Keratinocyte (primary cell): Measurements from ENCODE around the gene MMP2. TPM values are rescaled to one million over a fixed set of nuclear protein-coding genes. Genes with fewer than 3 reads are reported as not detected.

ENCODE experiments used
- DNase-seq: peaks from one replicate; pipeline ENCODE4 v3.0.0-alpha.2; 2011; ENCODE audit warnings: low read depth, missing footprints, low spot score
- FAIRE-seq: peaks from 2 replicates; lab custom pipeline; 2011; peaks lifted over from hg19 to GRCh38; lab: Jason Lieb, UNC
- H2AFZ ChIP-seq: 2 replicates; pipeline ENCODE4 v1.6.0; 2012; ENCODE audit warnings: low read length, control low read depth, inconsistent platforms; ENCODE audit not compliant: control insufficient read depth
- H3K27ac ChIP-seq: 2 replicates; pipeline ENCODE4 v1.5.1; 2011; ENCODE audit warnings: low read length; ENCODE audit not compliant: control insufficient read depth, insufficient read depth
- H3K27me3 ChIP-seq: 3 replicates; pipeline ENCODE4 v1.6.0; 2011; ENCODE audit warnings: low read length; ENCODE audit not compliant: control insufficient read depth, insufficient read depth; ENCODE audit errors: extremely low read depth
- H3K36me3 ChIP-seq, 2 experiments: 2 replicates in 1 of 2; 3 replicates in 1 of 2; pipeline ENCODE4 v1.5.1; 2011; ENCODE audit warnings: low read length in 2 of 2, mild to moderate bottlenecking in 1 of 2; ENCODE audit not compliant: control insufficient read depth in 2 of 2, insufficient read depth in 2 of 2; ENCODE audit errors: extremely low read depth in 1 of 2
- H3K4me1 ChIP-seq: 3 replicates; pipeline ENCODE4 v1.5.1; 2011; ENCODE audit warnings: low read length; ENCODE audit not compliant: control insufficient read depth, insufficient read depth; ENCODE audit errors: extremely low read depth
- H3K4me2 ChIP-seq: 3 replicates; pipeline ENCODE4 v1.6.0; 2011; ENCODE audit warnings: low read depth, low read length; ENCODE audit not compliant: control insufficient read depth, insufficient read depth; ENCODE audit errors: extremely low read depth
- H3K4me3 ChIP-seq, 3 experiments: fragments of 200-600 bp in 1 of 3; sonication (generic) in 1 of 3; 2 replicates in 2 of 3; 3 replicates in 1 of 3; pipeline ENCODE4 v1.5.1; 2011 to 2016; ENCODE audit warnings: low read length in 3 of 3, mild to moderate bottlenecking in 3 of 3, control low read depth in 2 of 3, inconsistent platforms in 1 of 3, low read depth in 1 of 3, mixed read lengths in 1 of 3, mixed run types in 1 of 3, moderate library complexity in 1 of 3; ENCODE audit not compliant: control insufficient read depth in 2 of 3, insufficient read depth in 2 of 3; ENCODE audit errors: extremely low read depth in 1 of 3
- H3K79me2 ChIP-seq: 2 replicates; pipeline ENCODE4 v1.6.0; 2012; ENCODE audit warnings: low read length; ENCODE audit not compliant: control insufficient read depth, insufficient read depth
- H3K9ac ChIP-seq: 3 replicates; pipeline ENCODE4 v1.6.0; 2011; ENCODE audit warnings: low read length; ENCODE audit not compliant: control insufficient read depth, insufficient read depth; ENCODE audit errors: extremely low read depth
- H3K9me1 ChIP-seq: 3 replicates; pipeline ENCODE4 v1.6.0; 2011; ENCODE audit warnings: low read length; ENCODE audit not compliant: control insufficient read depth, insufficient read depth; ENCODE audit errors: extremely low read depth
- H3K9me3 ChIP-seq: 2 replicates; pipeline ENCODE4 v1.5.1; 2012; ENCODE audit warnings: low read depth, low read length; ENCODE audit not compliant: control insufficient read depth
- H4K20me1 ChIP-seq: 3 replicates; pipeline ENCODE4 v1.6.0; 2011; ENCODE audit warnings: low read length; ENCODE audit not compliant: control insufficient read depth, insufficient read depth; ENCODE audit errors: extremely low read depth
- EZH2 ChIP-seq: IDR thresholded peaks from one replicate; pipeline ENCODE4 v1.6.1; 2012; ENCODE audit warnings: inconsistent platforms, mild to moderate bottlenecking, low read length, moderate library complexity
- dilution Hi-C: fragments of 300-500 bp; cut with MboI; formaldehyde crosslinking; loops from one replicate; pipeline ENCODE4 v1.7.0; 2020; ENCODE audit warnings: low sequenced_read_pairs; ENCODE audit not compliant: extremely low pct_ligation_motif_present
- polyA plus RNA-seq, 5 experiments: library from polyadenylated mRNA; depleted of rRNA in 3 of 5; stranded (reverse) in 3 of 5; stranded (forward) in 1 of 5; unstranded in 1 of 5; fragments of >200 nt; gene quantifications; 1 replicate in 1 of 5; 2 replicates in 3 of 5; 3 replicates in 1 of 5; pipeline versions ENCODE4 v1.2.1 to v1.2.3, GENCODE V29; 2011 to 2012; ENCODE audit warnings: missing spikeins in 2 of 5, low read depth in 1 of 5, low replicate concordance in 1 of 5
- TF ChIP-seq, protein P1 (sequence below), 3 experiments: IDR thresholded peaks in 1 of 3; conservative IDR thresholded peaks in 1 of 3; optimal IDR thresholded peaks in 1 of 3; 2 replicates in 2 of 3; 3 replicates in 1 of 3; pipeline versions ENCODE3 to v1.5.1; 2011; ENCODE audit warnings: low read length in 3 of 3, mild to moderate bottlenecking in 3 of 3, moderate library complexity in 2 of 3, control low read depth in 1 of 3, inconsistent platforms in 1 of 3; ENCODE audit not compliant: insufficient read depth in 2 of 3; ENCODE audit errors: extremely low read depth in 1 of 3

MMP2 gene
- polyA plus RNA-seq, 1 donor (not counting 4 experiments of a cell fraction or from before 2014, with no cell fraction given), result 59.2 TPM

- no peak overlapping the region for H3K4me2 ChIP-seq
- no peak overlapping the region for H3K4me3 ChIP-seq
- H2AFZ ChIP-seq, result no peak overlapping the region
- H3K9me1 ChIP-seq, result no peaks in the 10 kb centered on the region
- H3K36me3 ChIP-seq, result no peaks in the 10 kb centered on the region
- H3K9ac ChIP-seq, result no peak overlapping the region
- H3K79me2 ChIP-seq, result no peaks in the 10 kb centered on the region
- no peaks in the 10 kb centered on the region for H4K20me1 ChIP-seq
- dilution Hi-C loops, result no loop called here
- DNase-seq (no peak), FAIRE-seq (no peak)
- no peaks in the 10 kb centered on the region for H3K9me3 ChIP-seq
- H3K27me3 ChIP-seq, result no peaks in the 10 kb centered on the region
- no peak overlapping the region for H3K27ac ChIP-seq
- H3K4me1 ChIP-seq, result no peaks in the 10 kb centered on the region
- TF ChIP-seq EZH2, result no peak
- TF ChIP-seq, protein P1, sequence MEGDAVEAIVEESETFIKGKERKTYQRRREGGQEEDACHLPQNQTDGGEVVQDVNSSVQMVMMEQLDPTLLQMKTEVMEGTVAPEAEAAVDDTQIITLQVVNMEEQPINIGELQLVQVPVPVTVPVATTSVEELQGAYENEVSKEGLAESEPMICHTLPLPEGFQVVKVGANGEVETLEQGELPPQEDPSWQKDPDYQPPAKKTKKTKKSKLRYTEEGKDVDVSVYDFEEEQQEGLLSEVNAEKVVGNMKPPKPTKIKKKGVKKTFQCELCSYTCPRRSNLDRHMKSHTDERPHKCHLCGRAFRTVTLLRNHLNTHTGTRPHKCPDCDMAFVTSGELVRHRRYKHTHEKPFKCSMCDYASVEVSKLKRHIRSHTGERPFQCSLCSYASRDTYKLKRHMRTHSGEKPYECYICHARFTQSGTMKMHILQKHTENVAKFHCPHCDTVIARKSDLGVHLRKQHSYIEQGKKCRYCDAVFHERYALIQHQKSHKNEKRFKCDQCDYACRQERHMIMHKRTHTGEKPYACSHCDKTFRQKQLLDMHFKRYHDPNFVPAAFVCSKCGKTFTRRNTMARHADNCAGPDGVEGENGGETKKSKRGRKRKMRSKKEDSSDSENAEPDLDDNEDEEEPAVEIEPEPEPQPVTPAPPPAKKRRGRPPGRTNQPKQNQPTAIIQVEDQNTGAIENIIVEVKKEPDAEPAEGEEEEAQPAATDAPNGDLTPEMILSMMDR (optimal IDR thresholded peaks at IDR 0.05 in 1 of 3, IDR thresholded peaks at IDR 0.05 in 1 of 3, conservative IDR thresholded peaks at IDR 0.05 in 1 of 3; ENCODE audit: extremely low read depth in 1 of 3, insufficient read depth in 2 of 3, low read length in 3 of 3), result no peak
Measured at GRCh38 chr16:55452996-55453395, 26.0 kb upstream of the MMP2 start.

- dilution Hi-C loops, result no loop called here
- FAIRE-seq, result no peak
Measured at GRCh38 chr16:55453909-55454308, 25.1 kb upstream of the MMP2 start.

More at GRCh38 chr16:55453909-55454308, 25.1 kb upstream of the MMP2 start:
- H2AFZ ChIP-seq, result no peak overlapping the region
- no peaks in the 10 kb centered on the region for H3K27me3 ChIP-seq
- no peak overlapping the region for H3K4me2 ChIP-seq
- no peaks in the 10 kb centered on the region for H3K9me3 ChIP-seq
- H3K27ac ChIP-seq, result no peak overlapping the region
- no peaks in the 10 kb centered on the region for H3K4me1 ChIP-seq
- H3K79me2 ChIP-seq, result no peaks in the 10 kb centered on the region
- H3K9me1 ChIP-seq, result no peaks in the 10 kb centered on the region
- no peak for DNase-seq
- no peaks in the 10 kb centered on the region for H4K20me1 ChIP-seq
- no peak overlapping the region for H3K4me3 ChIP-seq
- H3K9ac ChIP-seq, result no peak overlapping the region
- TF ChIP-seq, protein P1 (optimal IDR thresholded peaks at IDR 0.05 in 1 of 3, IDR thresholded peaks at IDR 0.05 in 1 of 3, conservative IDR thresholded peaks at IDR 0.05 in 1 of 3; ENCODE audit: extremely low read depth in 1 of 3, insufficient read depth in 2 of 3, low read length in 3 of 3), result no peak
- TF ChIP-seq EZH2, result no peak
- H3K36me3 ChIP-seq, result no peaks in the 10 kb centered on the region
